ENCODE results near the gene PHLDB2.

DNA sequence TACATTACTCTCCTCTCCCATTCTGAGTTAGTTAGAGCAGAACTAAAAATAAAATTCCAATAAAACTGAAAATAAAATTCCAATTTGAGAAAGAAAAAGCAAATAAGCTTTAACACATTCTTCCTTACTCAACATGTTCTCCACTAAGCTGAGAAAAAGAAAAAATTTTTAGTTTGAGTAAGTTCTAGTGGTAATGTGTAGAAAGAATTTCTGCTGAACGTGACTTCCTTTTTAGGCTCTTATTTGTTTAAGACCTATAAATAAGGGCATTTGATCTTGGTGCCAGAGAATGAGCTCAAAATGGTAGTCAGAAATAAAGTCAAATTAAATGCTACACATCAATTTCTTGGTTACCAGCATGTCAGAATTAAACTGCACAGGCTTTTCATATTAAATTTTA, 62.1 kb downstream of the PHLDB2 start:
- TF ChIP-seq, protein P1, sequence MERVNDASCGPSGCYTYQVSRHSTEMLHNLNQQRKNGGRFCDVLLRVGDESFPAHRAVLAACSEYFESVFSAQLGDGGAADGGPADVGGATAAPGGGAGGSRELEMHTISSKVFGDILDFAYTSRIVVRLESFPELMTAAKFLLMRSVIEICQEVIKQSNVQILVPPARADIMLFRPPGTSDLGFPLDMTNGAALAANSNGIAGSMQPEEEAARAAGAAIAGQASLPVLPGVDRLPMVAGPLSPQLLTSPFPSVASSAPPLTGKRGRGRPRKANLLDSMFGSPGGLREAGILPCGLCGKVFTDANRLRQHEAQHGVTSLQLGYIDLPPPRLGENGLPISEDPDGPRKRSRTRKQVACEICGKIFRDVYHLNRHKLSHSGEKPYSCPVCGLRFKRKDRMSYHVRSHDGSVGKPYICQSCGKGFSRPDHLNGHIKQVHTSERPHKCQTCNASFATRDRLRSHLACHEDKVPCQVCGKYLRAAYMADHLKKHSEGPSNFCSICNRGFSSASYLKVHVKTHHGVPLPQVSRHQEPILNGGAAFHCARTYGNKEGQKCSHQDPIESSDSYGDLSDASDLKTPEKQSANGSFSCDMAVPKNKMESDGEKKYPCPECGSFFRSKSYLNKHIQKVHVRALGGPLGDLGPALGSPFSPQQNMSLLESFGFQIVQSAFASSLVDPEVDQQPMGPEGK (CRISPR knock-in tag; IDR thresholded peaks at IDR 0.05; ENCODE audit: borderline replicate concordance), result no peak
- no peak for TF ChIP-seq OSR1 (CRISPR knock-in tag; IDR thresholded peaks at IDR 0.05)
- TF ChIP-seq TOX (CRISPR knock-in tag; IDR thresholded peaks at IDR 0.05; ENCODE audit: borderline replicate concordance), result no peak
- TF ChIP-seq, protein P2, sequence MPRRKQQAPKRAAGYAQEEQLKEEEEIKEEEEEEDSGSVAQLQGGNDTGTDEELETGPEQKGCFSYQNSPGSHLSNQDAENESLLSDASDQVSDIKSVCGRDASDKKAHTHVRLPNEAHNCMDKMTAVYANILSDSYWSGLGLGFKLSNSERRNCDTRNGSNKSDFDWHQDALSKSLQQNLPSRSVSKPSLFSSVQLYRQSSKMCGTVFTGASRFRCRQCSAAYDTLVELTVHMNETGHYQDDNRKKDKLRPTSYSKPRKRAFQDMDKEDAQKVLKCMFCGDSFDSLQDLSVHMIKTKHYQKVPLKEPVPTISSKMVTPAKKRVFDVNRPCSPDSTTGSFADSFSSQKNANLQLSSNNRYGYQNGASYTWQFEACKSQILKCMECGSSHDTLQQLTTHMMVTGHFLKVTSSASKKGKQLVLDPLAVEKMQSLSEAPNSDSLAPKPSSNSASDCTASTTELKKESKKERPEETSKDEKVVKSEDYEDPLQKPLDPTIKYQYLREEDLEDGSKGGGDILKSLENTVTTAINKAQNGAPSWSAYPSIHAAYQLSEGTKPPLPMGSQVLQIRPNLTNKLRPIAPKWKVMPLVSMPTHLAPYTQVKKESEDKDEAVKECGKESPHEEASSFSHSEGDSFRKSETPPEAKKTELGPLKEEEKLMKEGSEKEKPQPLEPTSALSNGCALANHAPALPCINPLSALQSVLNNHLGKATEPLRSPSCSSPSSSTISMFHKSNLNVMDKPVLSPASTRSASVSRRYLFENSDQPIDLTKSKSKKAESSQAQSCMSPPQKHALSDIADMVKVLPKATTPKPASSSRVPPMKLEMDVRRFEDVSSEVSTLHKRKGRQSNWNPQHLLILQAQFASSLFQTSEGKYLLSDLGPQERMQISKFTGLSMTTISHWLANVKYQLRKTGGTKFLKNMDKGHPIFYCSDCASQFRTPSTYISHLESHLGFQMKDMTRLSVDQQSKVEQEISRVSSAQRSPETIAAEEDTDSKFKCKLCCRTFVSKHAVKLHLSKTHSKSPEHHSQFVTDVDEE (CRISPR knock-in tag; IDR thresholded peaks at IDR 0.05), result no peak
- TF ChIP-seq ARNTL (CRISPR knock-in tag; IDR thresholded peaks at IDR 0.05; ENCODE audit: borderline replicate concordance, low read depth), result no peak
- no peak for TF ChIP-seq ZFP30 (CRISPR knock-in tag; IDR thresholded peaks at IDR 0.05)
- TF ChIP-seq ESRRG (CRISPR knock-in tag; IDR thresholded peaks at IDR 0.05), result no peak
